ENCODE measurements around the gene PCDHA12. TPM values are rescaled to one million over a fixed set of nuclear protein-coding genes. Genes with fewer than 3 reads are reported as not detected.

PCDHA12 gene
- total RNA-seq, 1 experiment from 2014 or later = not detected

GRCh38 chr5:140883373-140883772 lies 8.3 kb downstream of the PCDHA12 start:
- TF ChIP-seq CBX3 (IDR thresholded peaks at IDR 0.05; ENCODE audit: low read depth) = no peak
- TF ChIP-seq, protein P1, sequence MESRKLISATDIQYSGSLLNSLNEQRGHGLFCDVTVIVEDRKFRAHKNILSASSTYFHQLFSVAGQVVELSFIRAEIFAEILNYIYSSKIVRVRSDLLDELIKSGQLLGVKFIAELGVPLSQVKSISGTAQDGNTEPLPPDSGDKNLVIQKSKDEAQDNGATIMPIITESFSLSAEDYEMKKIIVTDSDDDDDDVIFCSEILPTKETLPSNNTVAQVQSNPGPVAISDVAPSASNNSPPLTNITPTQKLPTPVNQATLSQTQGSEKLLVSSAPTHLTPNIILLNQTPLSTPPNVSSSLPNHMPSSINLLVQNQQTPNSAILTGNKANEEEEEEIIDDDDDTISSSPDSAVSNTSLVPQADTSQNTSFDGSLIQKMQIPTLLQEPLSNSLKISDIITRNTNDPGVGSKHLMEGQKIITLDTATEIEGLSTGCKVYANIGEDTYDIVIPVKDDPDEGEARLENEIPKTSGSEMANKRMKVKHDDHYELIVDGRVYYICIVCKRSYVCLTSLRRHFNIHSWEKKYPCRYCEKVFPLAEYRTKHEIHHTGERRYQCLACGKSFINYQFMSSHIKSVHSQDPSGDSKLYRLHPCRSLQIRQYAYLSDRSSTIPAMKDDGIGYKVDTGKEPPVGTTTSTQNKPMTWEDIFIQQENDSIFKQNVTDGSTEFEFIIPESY (IDR thresholded peaks at IDR 0.05; ENCODE audit: extremely low read depth, insufficient replicate concordance, low read length) = no peak
- peak; percentile 38 for TF ChIP-seq REST (IDR thresholded peaks at IDR 0.05; ENCODE audit: low read depth)
- TF ChIP-seq, protein P2, sequence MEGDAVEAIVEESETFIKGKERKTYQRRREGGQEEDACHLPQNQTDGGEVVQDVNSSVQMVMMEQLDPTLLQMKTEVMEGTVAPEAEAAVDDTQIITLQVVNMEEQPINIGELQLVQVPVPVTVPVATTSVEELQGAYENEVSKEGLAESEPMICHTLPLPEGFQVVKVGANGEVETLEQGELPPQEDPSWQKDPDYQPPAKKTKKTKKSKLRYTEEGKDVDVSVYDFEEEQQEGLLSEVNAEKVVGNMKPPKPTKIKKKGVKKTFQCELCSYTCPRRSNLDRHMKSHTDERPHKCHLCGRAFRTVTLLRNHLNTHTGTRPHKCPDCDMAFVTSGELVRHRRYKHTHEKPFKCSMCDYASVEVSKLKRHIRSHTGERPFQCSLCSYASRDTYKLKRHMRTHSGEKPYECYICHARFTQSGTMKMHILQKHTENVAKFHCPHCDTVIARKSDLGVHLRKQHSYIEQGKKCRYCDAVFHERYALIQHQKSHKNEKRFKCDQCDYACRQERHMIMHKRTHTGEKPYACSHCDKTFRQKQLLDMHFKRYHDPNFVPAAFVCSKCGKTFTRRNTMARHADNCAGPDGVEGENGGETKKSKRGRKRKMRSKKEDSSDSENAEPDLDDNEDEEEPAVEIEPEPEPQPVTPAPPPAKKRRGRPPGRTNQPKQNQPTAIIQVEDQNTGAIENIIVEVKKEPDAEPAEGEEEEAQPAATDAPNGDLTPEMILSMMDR (IDR thresholded peaks at IDR 0.05 in 2 of 3, conservative IDR thresholded peaks at IDR 0.05 in 1 of 3; ENCODE audit: borderline replicate concordance in 1 of 3, insufficient read depth in 1 of 3, low read depth in 2 of 3, low read length in 2 of 3) = no peak
- TF ChIP-seq EZH2 (IDR thresholded peaks at IDR 0.05) = no peak
- no peak for TF ChIP-seq SIN3A (IDR thresholded peaks at IDR 0.05; ENCODE audit: low read depth)
- no peak for TF ChIP-seq ATF3 (IDR thresholded peaks at IDR 0.05)
- TF ChIP-seq FOSL1 (IDR thresholded peaks at IDR 0.05; ENCODE audit: low read depth) = no peak
- TF ChIP-seq ZNF274 (IDR thresholded peaks at IDR 0.05; ENCODE audit: low read depth, low read length) = no peak
- no peak overlapping the region for H3K27ac ChIP-seq (ENCODE audit: low read depth, low read length)
- H2AFZ ChIP-seq (ENCODE audit: low read depth, low read length, poor library complexity, severe bottlenecking) = no peak overlapping the region
- no peaks in the 10 kb centered on the region for H3K27me3 ChIP-seq (ENCODE audit: insufficient read depth, low read length)
- BruUV-seq (replicated peaks) = no TSS peak
- H4K20me1 ChIP-seq (ENCODE audit: insufficient read depth) = no peaks in the 10 kb centered on the region
- H3K4me1 ChIP-seq (ENCODE audit: control insufficient read depth in 1 of 2, insufficient read depth in 2 of 2, low read length in 2 of 2) = no peaks in the 10 kb centered on the region
- intact Hi-C loops (cut with micrococcal nuclease) = no loop called here
- no peak overlapping the region for H3K4me2 ChIP-seq (ENCODE audit: low read length)
- no peaks in the 10 kb centered on the region; the same call in 1 of the 2 replicates for H3K9me2 ChIP-seq (ENCODE audit: insufficient read depth)
- no peak overlapping the region for H3K4me3 ChIP-seq (replicated peaks in 1 of 2; ENCODE audit: low read depth in 1 of 2, low read length in 2 of 2)
- DNase-seq (ENCODE audit: low read depth, low spot score) (no peak), ATAC-seq (no peak)
- POLR2A ChIA-PET = interaction anchor here (2.1 kb wide), 1 partner anchor 157 kb away, joined by 4 read pairs; no protein-coding TSS in a partner anchor
- CTCF ChIA-PET = interaction anchor here (1.4 kb wide), 1 partner anchor 156 kb away, joined by 3 read pairs; no protein-coding TSS in a partner anchor
- no peak overlapping the region for H3K9ac ChIP-seq (ENCODE audit: low read length)
- RAD21 ChIA-PET (ENCODE audit: low non-redundant PET in 1 of 2, low total read pairs in 2 of 2, uncharacterized antibody in 2 of 2, unreplicated experiment in 2 of 2) = interaction anchor here (0.9 to 1.6 kb wide), 3 partner anchors 156 to 158 kb away, joined by 3 to 8 read pairs (median 3); no protein-coding TSS in a partner anchor
- no peaks in the 10 kb centered on the region for H3K79me2 ChIP-seq (ENCODE audit: insufficient read depth, low read length)
- H3K36me3 ChIP-seq (ENCODE audit: control insufficient read depth in 1 of 2, insufficient read depth in 2 of 2, low read length in 2 of 2) = no peaks in the 10 kb centered on the region
- H3K9me3 ChIP-seq (ENCODE audit: control insufficient read depth in 1 of 2, insufficient read depth in 1 of 2, low read depth in 1 of 2, low read length in 2 of 2) = no peaks in the 10 kb centered on the region

Data from HCT116 (cell line).